Measurements from ENCODE around the gene RNF157.
"Not testable (repeated sequence)": the region's sequence is repeated elsewhere in the genome, so short reads cannot be mapped to it uniquely, and the experiment has no call there.

RNF157 gene

GRCh38 chr17:76260220-76260619, 19.9 kb upstream of the RNF157 start:
- peak overlapping the region; percentile 73 for H3K4me2 ChIP-seq (ENCODE audit: low read length)
- H3K4me1 ChIP-seq (ENCODE audit: control insufficient read depth, low read length): peaks cover 64% of the 10 kb centered on the region

GRCh38 chr17:76256430-76257050, 16.2 kb upstream of the RNF157 start:
- H3K27ac ChIP-seq (ENCODE audit: low read depth, low read length); H3K9me2 ChIP-seq (replicated peaks; ENCODE audit: control insufficient read depth, low read length); H3K36me3 ChIP-seq (ENCODE audit: control insufficient read depth, low read length); H3K4me3 ChIP-seq (ENCODE audit: low read length); H3K9me3 ChIP-seq (ENCODE audit: control insufficient read depth, insufficient read depth, low read length); H3K79me2 ChIP-seq (ENCODE audit: control insufficient read depth, low read length); H4K20me1 ChIP-seq (ENCODE audit: control insufficient read depth, insufficient read depth, low read depth, low read length); H3K27me3 ChIP-seq (ENCODE audit: control insufficient read depth, low read length); H3K4me2 ChIP-seq (ENCODE audit: low read length): not testable (repeated sequence)
- Histone ChIP-seq H3F3A (ENCODE audit: control insufficient read depth, insufficient read depth) (peaks cover 13% of the 10 kb centered on the region), H3K4me1 (ENCODE audit: control insufficient read depth, low read length) (peaks cover 46% of the 10 kb centered on the region)

More at GRCh38 chr17:76260220-76260619, 19.9 kb upstream of the RNF157 start:
- H3K9me3 ChIP-seq (ENCODE audit: control insufficient read depth, insufficient read depth, low read length): no peaks in the 10 kb centered on the region
- no peaks in the 10 kb centered on the region for H3K36me3 ChIP-seq (ENCODE audit: control insufficient read depth, low read length)
- H3K27ac ChIP-seq (ENCODE audit: low read depth, low read length): peak overlapping the region; percentile 77
- peaks cover 27% of the 10 kb centered on the region for H3F3A ChIP-seq (ENCODE audit: control insufficient read depth, insufficient read depth)
- H4K20me1 ChIP-seq (ENCODE audit: control insufficient read depth, insufficient read depth, low read depth, low read length): no peaks in the 10 kb centered on the region
- H3K79me2 ChIP-seq (ENCODE audit: control insufficient read depth, low read length): no peaks in the 10 kb centered on the region
- TF ChIP-seq EZH2phosphoT487 (IDR thresholded peaks at IDR 0.05; ENCODE audit: borderline replicate concordance, low read length): no peak
- TF ChIP-seq, protein P1, sequence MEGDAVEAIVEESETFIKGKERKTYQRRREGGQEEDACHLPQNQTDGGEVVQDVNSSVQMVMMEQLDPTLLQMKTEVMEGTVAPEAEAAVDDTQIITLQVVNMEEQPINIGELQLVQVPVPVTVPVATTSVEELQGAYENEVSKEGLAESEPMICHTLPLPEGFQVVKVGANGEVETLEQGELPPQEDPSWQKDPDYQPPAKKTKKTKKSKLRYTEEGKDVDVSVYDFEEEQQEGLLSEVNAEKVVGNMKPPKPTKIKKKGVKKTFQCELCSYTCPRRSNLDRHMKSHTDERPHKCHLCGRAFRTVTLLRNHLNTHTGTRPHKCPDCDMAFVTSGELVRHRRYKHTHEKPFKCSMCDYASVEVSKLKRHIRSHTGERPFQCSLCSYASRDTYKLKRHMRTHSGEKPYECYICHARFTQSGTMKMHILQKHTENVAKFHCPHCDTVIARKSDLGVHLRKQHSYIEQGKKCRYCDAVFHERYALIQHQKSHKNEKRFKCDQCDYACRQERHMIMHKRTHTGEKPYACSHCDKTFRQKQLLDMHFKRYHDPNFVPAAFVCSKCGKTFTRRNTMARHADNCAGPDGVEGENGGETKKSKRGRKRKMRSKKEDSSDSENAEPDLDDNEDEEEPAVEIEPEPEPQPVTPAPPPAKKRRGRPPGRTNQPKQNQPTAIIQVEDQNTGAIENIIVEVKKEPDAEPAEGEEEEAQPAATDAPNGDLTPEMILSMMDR (IDR thresholded peaks at IDR 0.05; ENCODE audit: low read depth, low read length, poor library complexity, severe bottlenecking): no peak
- no peaks in the 10 kb centered on the region for H3K27me3 ChIP-seq (ENCODE audit: control insufficient read depth, low read length)
- H3K9me2 ChIP-seq (replicated peaks; ENCODE audit: control insufficient read depth, low read length): no peaks in the 10 kb centered on the region
- H3K4me3 ChIP-seq (ENCODE audit: low read length): peak overlapping the region; percentile 68

- no peaks in the 10 kb centered on the region for H3K36me3 ChIP-seq (ENCODE audit: control insufficient read depth, low read length)
- H3F3A ChIP-seq (ENCODE audit: control insufficient read depth, insufficient read depth): peaks cover 12% of the 10 kb centered on the region
- H3K4me2 ChIP-seq (ENCODE audit: low read length): no peak overlapping the region
- no peaks in the 10 kb centered on the region for H4K20me1 ChIP-seq (ENCODE audit: control insufficient read depth, insufficient read depth, low read depth, low read length)
- H3K79me2 ChIP-seq (ENCODE audit: control insufficient read depth, low read length): no peaks in the 10 kb centered on the region
- H3K9me2 ChIP-seq (replicated peaks; ENCODE audit: control insufficient read depth, low read length): no peaks in the 10 kb centered on the region
- no peak overlapping the region for H3K4me3 ChIP-seq (ENCODE audit: low read length)
- no peak overlapping the region for H3K27ac ChIP-seq (ENCODE audit: low read depth, low read length)
- no peaks in the 10 kb centered on the region for H3K9me3 ChIP-seq (ENCODE audit: control insufficient read depth, insufficient read depth, low read length)
- TF ChIP-seq, protein P1 (IDR thresholded peaks at IDR 0.05; ENCODE audit: low read depth, low read length, poor library complexity, severe bottlenecking): no peak
- TF ChIP-seq EZH2phosphoT487 (IDR thresholded peaks at IDR 0.05; ENCODE audit: borderline replicate concordance, low read length): no peak
- no peaks in the 10 kb centered on the region for H3K27me3 ChIP-seq (ENCODE audit: control insufficient read depth, low read length)
- peaks cover 40% of the 10 kb centered on the region for H3K4me1 ChIP-seq (ENCODE audit: control insufficient read depth, low read length)
Measured at GRCh38 chr17:76255801-76256429, 15.6 kb upstream of the RNF157 start.

GRCh38 chr17:76254275-76254674, 14.0 kb upstream of the RNF157 start:
- Histone ChIP-seq H3K4me1 (ENCODE audit: control insufficient read depth, low read length) (peaks cover 24% of the 10 kb centered on the region), H3K9me2 (replicated peaks; ENCODE audit: control insufficient read depth, low read length) (no peaks in the 10 kb centered on the region), H3K4me3 (ENCODE audit: low read length) (no peak overlapping the region), H3K79me2 (ENCODE audit: control insufficient read depth, low read length) (no peaks in the 10 kb centered on the region), H3K27me3 (ENCODE audit: control insufficient read depth, low read length) (no peaks in the 10 kb centered on the region), H3K36me3 (ENCODE audit: control insufficient read depth, low read length) (no peaks in the 10 kb centered on the region), H4K20me1 (ENCODE audit: control insufficient read depth, insufficient read depth, low read depth, low read length) (no peaks in the 10 kb centered on the region), H3K9me3 (ENCODE audit: control insufficient read depth, insufficient read depth, low read length) (no peaks in the 10 kb centered on the region), H3K4me2 (ENCODE audit: low read length) (no peak overlapping the region), H3K27ac (ENCODE audit: low read depth, low read length) (no peak overlapping the region), H3F3A (ENCODE audit: control insufficient read depth, insufficient read depth) (peaks cover under 1% of the 10 kb centered on the region; the same call in 1 of the 2 replicates)
- TF ChIP-seq EZH2phosphoT487 (IDR thresholded peaks at IDR 0.05; ENCODE audit: borderline replicate concordance, low read length): no peak
- TF ChIP-seq, protein P1 (IDR thresholded peaks at IDR 0.05; ENCODE audit: low read depth, low read length, poor library complexity, severe bottlenecking): no peak

All from DOHH2 (cell line).